Transverse colon (tissue), 4 donors: ENCODE data around the gene TWSG1. TPM values are rescaled to one million over a fixed set of nuclear protein-coding genes. Genes with fewer than 3 reads are reported as not detected.

Experiments
- DNase-seq: peaks from one replicate; pipeline ENCODE4 v3.0.0-alpha.2; 2019
- H3K27ac ChIP-seq, 4 donors: fragments of 200-600 bp; sonication (generic); 2 replicates each; pipeline ENCODE4 v1.5.1; 2016 to 2018; ENCODE audit warnings: inconsistent platforms in 4 of 4
- H3K27me3 ChIP-seq: fragments of 200-600 bp; sonication (generic); 2 replicates; pipeline ENCODE4 v1.5.1; 2017; ENCODE audit warnings: inconsistent platforms
- H3K36me3 ChIP-seq, 4 donors: fragments of 200-600 bp; sonication (generic); 2 replicates each; pipeline ENCODE4 v1.5.1; 2017 to 2019; ENCODE audit warnings: inconsistent platforms in 4 of 4
- H3K4me1 ChIP-seq, 4 donors: fragments of 200-600 bp; sonication (generic); 2 replicates each; pipeline ENCODE4 v1.5.1; 2017 to 2020; ENCODE audit warnings: inconsistent platforms in 4 of 4
- H3K4me3 ChIP-seq, 4 donors: fragments of 200-600 bp; sonication (generic); 1 replicate in 1 of 4; 2 replicates in 3 of 4; pipeline versions ENCODE4 v1.5.1 to v1.6.1; 2017 to 2019; ENCODE audit warnings: inconsistent platforms in 4 of 4
- H3K9me3 ChIP-seq, 2 donors: fragments of 200-600 bp; sonication (generic); 2 replicates each; pipeline ENCODE4 v1.5.1; 2017 to 2019; ENCODE audit warnings: inconsistent platforms in 2 of 2
- CTCF ChIP-seq, 5 experiments: fragments of 200-600 bp in 3 of 5; fragments of 450-650 bp in 2 of 5; sonication (generic) in 3 of 5; IDR thresholded peaks; 1 replicate in 2 of 5; 2 replicates in 3 of 5; pipeline ENCODE4 v1.5.1; 2016 to 2017; ENCODE audit warnings: antibody characterized with exemption in 5 of 5, inconsistent platforms in 3 of 5, mild to moderate bottlenecking in 2 of 5, moderate library complexity in 1 of 5
- EP300 ChIP-seq: sonication (generic); formaldehyde crosslinking; IDR thresholded peaks from one replicate; pipeline ENCODE4 v1.6.1; 2017; ENCODE audit warnings: antibody characterized with exemption, low read depth
- POLR2A ChIP-seq: fragments of 450-650 bp; IDR thresholded peaks from one replicate; pipeline ENCODE4 v1.6.1; 2016; ENCODE audit warnings: antibody characterized with exemption, mild to moderate bottlenecking, moderate library complexity
- POLR2AphosphoS5 ChIP-seq, 3 donors: sonication (generic); formaldehyde crosslinking; IDR thresholded peaks; one replicate each; pipeline ENCODE4 v1.6.1; 2016; ENCODE audit warnings: antibody characterized with exemption in 3 of 3
- WGBS, 2 donors: methylation state at CpG; one replicate each; pipeline ENCODE4 v1.1.5; 2018; ENCODE audit warnings: low coverage in 1 of 2; 5-methylcytosine and 5-hydroxymethylcytosine counted together
- in situ Hi-C, 4 donors: fragments of 200-750 bp; cut with MboI; loops; one replicate each; pipeline versions ENCODE4 v1.15.0 to v1.15.1; 2017; ENCODE audit warnings: low sequenced_read_pairs in 3 of 4, low pct_ligation_motif_present in 1 of 4, low pct_unique_long_range_greater_than_20kb in 1 of 4
- intact Hi-C: fragments of 100-400 bp; cut with DNase I; formaldehyde crosslinking; loops from one replicate; pipeline ENCODE4 v1.15.1; 2023; ENCODE audit warnings: low total_unique reads
- total RNA-seq, 4 donors: library from RNA; depleted of rRNA; stranded (reverse); fragments of >200 nt; gene quantifications; one replicate each; pipeline ENCODE4 v1.1.0, GENCODE V29; 2016

The TWSG1 gene
- total RNA-seq, 4 donors from 2014 or later, result 5.6 to 29.5 (median 26.5) TPM

GRCh38 chr18:9348766-9349165 lies 14.2 kb downstream of the TWSG1 start:
- Histone ChIP-seq H3K27ac (no peak overlapping the region), H3K4me3 (no peak overlapping the region), H3K36me3 (peaks cover 0 to 12% (median 0%) of the 10 kb centered on the region in 4 donors), H3K9me3 (no peaks in the 10 kb centered on the region), H3K4me1 (peaks cover 6 to 16% (median 12%) of the 10 kb centered on the region in 4 donors), H3K27me3 (no peaks in the 10 kb centered on the region)
- TF ChIP-seq POLR2AphosphoS5 (IDR thresholded peaks at IDR 0.05), result no peak
- TF ChIP-seq POLR2A, result no peak
- no peak for TF ChIP-seq CTCF (IDR thresholded peaks at IDR 0.05)
- TF ChIP-seq EP300, result no peak
- DNase-seq, result no peak
- intact Hi-C loops (no loop called here), in situ Hi-C loops (loop anchor here (25.0 kb wide), 3 partner anchors 164 to 286 kb away; no protein-coding TSS in a partner anchor)

GRCh38 chr18:9353596-9353995 lies 19.0 kb downstream of the TWSG1 start:
- no peak for TF ChIP-seq CTCF (IDR thresholded peaks at IDR 0.05)
- TF ChIP-seq EP300, result no peak
- no peak for TF ChIP-seq POLR2AphosphoS5 (IDR thresholded peaks at IDR 0.05)
- TF ChIP-seq POLR2A, result no peak
- in situ Hi-C loops, result no loop called here
- Histone ChIP-seq H3K9me3 (no peaks in the 10 kb centered on the region), H3K36me3 (no peaks in the 10 kb centered on the region), H3K4me3 (no peak overlapping the region), H3K27ac (no peak overlapping the region), H3K27me3 (no peaks in the 10 kb centered on the region), H3K4me1 (peaks cover under 1 to 11% (median 7%) of the 10 kb centered on the region in 4 donors)
- WGBS, 2 donors, result 71 to 85% methylated on average over 2 of the region's 2 CpGs
- DNase-seq, result no peak
- intact Hi-C loops, result loop anchor here (5.0 kb wide), 1 partner anchor 1311 kb away; no protein-coding TSS in a partner anchor

- Histone ChIP-seq H3K9me3 (no peaks in the 10 kb centered on the region), H3K4me1 (peaks cover 0 to 4% (median 2%) of the 10 kb centered on the region in 4 donors), H3K27ac (no peak overlapping the region), H3K27me3 (no peaks in the 10 kb centered on the region), H3K36me3 (no peaks in the 10 kb centered on the region), H3K4me3 (no peak overlapping the region)
- in situ Hi-C loops, result no loop called here
- WGBS, 2 donors, result 63 to 73% methylated on average over 1 of the region's 1 CpG
- no peak for DNase-seq
- intact Hi-C loops, result loop anchor here (5.0 kb wide), 1 partner anchor 1312 kb away; no protein-coding TSS in a partner anchor
- TF ChIP-seq POLR2AphosphoS5 (IDR thresholded peaks at IDR 0.05) (no peak), POLR2A (no peak), CTCF (IDR thresholded peaks at IDR 0.05) (no peak), EP300 (no peak)
Observed at GRCh38 chr18:9354256-9354655, 19.7 kb downstream of the TWSG1 start.

- no peaks in the 10 kb centered on the region for H3K27me3 ChIP-seq
- WGBS, 2 donors, result 96% methylated on average over 2 of the region's 2 CpGs
Observed at GRCh38 chr18:9356976-9357375, 22.4 kb downstream of the TWSG1 start.

More at GRCh38 chr18:9356976-9357375, 22.4 kb downstream of the TWSG1 start:
- TF ChIP-seq POLR2AphosphoS5 (IDR thresholded peaks at IDR 0.05) (no peak), EP300 (no peak), POLR2A (no peak), CTCF (IDR thresholded peaks at IDR 0.05) (no peak)
- intact Hi-C loops (no loop called here), in situ Hi-C loops (no loop called here)
- Histone ChIP-seq H3K36me3 (no peaks in the 10 kb centered on the region), H3K9me3 (no peaks in the 10 kb centered on the region), H3K4me3 (no peak overlapping the region), H3K27ac (no peak overlapping the region), H3K4me1 (peaks cover 0 to 9% (median 2%) of the 10 kb centered on the region in 4 donors)
- DNase-seq, result no peak
